DND-41 (cell line): Measurements from ENCODE around the gene TMA7.

Experiments used
- ATAC-seq: fragments of 200-7000 bp; cut with Tn5 transposase; 3 replicates; pipeline ENCODE4 v1.9.1; 2021; ENCODE audit warnings: low read depth; ENCODE audit not compliant: insufficient read depth
- DNase-seq: peaks from one replicate; pipeline ENCODE4 v3.0.0-alpha.2; 2020
- H2AFZ ChIP-seq: 2 replicates; pipeline ENCODE4 v1.6.0; 2012; ENCODE audit warnings: low read depth, low read length
- H3K27ac ChIP-seq: 2 replicates; pipeline ENCODE4 v1.5.1; 2012; ENCODE audit warnings: low read length, inconsistent platforms
- H3K27me3 ChIP-seq: fragments of 200-600 bp; sonication (generic); 2 replicates; pipeline ENCODE4 v1.6.0; 2012; ENCODE audit warnings: low read length, mild to moderate bottlenecking, inconsistent platforms; ENCODE audit not compliant: insufficient read depth, poor library complexity
- H3K36me3 ChIP-seq: 2 replicates; pipeline ENCODE4 v1.5.1; 2012; ENCODE audit warnings: low read length, inconsistent platforms; ENCODE audit not compliant: insufficient read depth
- H3K4me1 ChIP-seq: 2 replicates; pipeline ENCODE4 v1.5.1; 2012; ENCODE audit warnings: mild to moderate bottlenecking, low read length; ENCODE audit not compliant: insufficient read depth
- H3K4me2 ChIP-seq: 2 replicates; pipeline ENCODE4 v1.6.0; 2012; ENCODE audit warnings: mild to moderate bottlenecking, moderate library complexity, low read length, inconsistent platforms; ENCODE audit not compliant: insufficient read depth
- H3K4me3 ChIP-seq, 2 experiments: fragments of 200-600 bp in 1 of 2; shearing (Covaris generic) in 1 of 2; 2 replicates each; pipeline ENCODE4 v1.5.1; 2012 to 2016; ENCODE audit warnings: inconsistent platforms in 2 of 2, low read length in 2 of 2, mild to moderate bottlenecking in 2 of 2, low read depth in 1 of 2, moderate library complexity in 1 of 2
- H3K79me2 ChIP-seq: 2 replicates; pipeline ENCODE4 v1.6.0; 2012; ENCODE audit warnings: low read length, inconsistent platforms; ENCODE audit not compliant: insufficient read depth
- H3K9ac ChIP-seq: 2 replicates; pipeline ENCODE4 v1.6.0; 2012; ENCODE audit warnings: low read depth, mild to moderate bottlenecking, inconsistent platforms, low read length, moderate library complexity
- H3K9me3 ChIP-seq: 2 replicates; pipeline ENCODE4 v1.5.1; 2012; ENCODE audit warnings: low read length, moderate library complexity, mild to moderate bottlenecking, inconsistent platforms; ENCODE audit not compliant: insufficient read depth, severe bottlenecking
- H4K20me1 ChIP-seq: 2 replicates; pipeline ENCODE4 v1.6.0; 2012; ENCODE audit warnings: low read length; ENCODE audit not compliant: insufficient read depth
- EZH2 ChIP-seq: IDR thresholded peaks from 3 replicates; pipeline ENCODE4 v1.6.1; 2012; ENCODE audit warnings: borderline replicate concordance, low read depth, mild to moderate bottlenecking, moderate library complexity, low read length, inconsistent platforms; ENCODE audit not compliant: severe bottlenecking
- TF ChIP-seq, protein P1 (sequence below): IDR thresholded peaks from 2 replicates; pipeline ENCODE4 v1.5.1; 2012; ENCODE audit warnings: borderline replicate concordance, low read length, moderate library complexity, mild to moderate bottlenecking; ENCODE audit not compliant: poor library complexity, severe bottlenecking; ENCODE audit errors: extremely low read depth

The TMA7 gene

DNA sequence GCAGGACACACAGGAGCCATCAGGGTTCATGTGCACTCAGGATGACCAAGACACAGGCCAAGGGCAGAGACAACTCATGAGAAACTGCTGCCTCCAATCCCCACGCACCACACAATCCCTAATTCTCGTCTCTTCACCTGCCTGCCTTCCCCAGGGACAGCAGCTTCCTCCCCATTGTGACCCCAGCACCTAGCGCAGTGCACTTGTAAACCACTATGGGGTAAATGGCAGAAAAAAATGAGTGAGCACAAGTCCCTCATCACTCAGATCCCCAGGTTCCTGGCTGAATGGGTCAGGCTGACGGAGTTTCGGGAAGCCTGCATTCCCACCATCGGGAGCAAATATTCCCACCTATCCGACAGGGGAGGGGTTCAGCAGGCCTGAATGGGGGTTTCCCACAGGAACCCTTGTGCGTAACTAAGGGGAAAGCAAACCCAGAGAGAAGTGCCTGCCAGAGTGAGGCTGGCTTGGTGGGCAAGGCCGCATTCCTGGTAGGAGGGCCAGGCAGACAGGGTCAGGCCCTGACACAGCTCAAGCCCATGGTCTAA lies 28.9 kb upstream of the TMA7 start:
- Histone ChIP-seq H2AFZ (no peak overlapping the region), H3K4me1 (no peaks in the 10 kb centered on the region), H3K4me2 (no peak overlapping the region), H3K4me3 (no peak overlapping the region), H3K27ac (no peak overlapping the region), H3K36me3 (no peaks in the 10 kb centered on the region), H3K79me2 (no peaks in the 10 kb centered on the region), H3K9ac (no peak overlapping the region), H3K27me3 (no peaks in the 10 kb centered on the region), H3K9me3 (no peaks in the 10 kb centered on the region), H4K20me1 (peaks cover 3% of the 10 kb centered on the region; the same call in 1 of the 2 replicates)
- ATAC-seq (no peak), DNase-seq (no peak)
- no peak for TF ChIP-seq EZH2
- TF ChIP-seq, protein P1, sequence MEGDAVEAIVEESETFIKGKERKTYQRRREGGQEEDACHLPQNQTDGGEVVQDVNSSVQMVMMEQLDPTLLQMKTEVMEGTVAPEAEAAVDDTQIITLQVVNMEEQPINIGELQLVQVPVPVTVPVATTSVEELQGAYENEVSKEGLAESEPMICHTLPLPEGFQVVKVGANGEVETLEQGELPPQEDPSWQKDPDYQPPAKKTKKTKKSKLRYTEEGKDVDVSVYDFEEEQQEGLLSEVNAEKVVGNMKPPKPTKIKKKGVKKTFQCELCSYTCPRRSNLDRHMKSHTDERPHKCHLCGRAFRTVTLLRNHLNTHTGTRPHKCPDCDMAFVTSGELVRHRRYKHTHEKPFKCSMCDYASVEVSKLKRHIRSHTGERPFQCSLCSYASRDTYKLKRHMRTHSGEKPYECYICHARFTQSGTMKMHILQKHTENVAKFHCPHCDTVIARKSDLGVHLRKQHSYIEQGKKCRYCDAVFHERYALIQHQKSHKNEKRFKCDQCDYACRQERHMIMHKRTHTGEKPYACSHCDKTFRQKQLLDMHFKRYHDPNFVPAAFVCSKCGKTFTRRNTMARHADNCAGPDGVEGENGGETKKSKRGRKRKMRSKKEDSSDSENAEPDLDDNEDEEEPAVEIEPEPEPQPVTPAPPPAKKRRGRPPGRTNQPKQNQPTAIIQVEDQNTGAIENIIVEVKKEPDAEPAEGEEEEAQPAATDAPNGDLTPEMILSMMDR, result no peak

DNA sequence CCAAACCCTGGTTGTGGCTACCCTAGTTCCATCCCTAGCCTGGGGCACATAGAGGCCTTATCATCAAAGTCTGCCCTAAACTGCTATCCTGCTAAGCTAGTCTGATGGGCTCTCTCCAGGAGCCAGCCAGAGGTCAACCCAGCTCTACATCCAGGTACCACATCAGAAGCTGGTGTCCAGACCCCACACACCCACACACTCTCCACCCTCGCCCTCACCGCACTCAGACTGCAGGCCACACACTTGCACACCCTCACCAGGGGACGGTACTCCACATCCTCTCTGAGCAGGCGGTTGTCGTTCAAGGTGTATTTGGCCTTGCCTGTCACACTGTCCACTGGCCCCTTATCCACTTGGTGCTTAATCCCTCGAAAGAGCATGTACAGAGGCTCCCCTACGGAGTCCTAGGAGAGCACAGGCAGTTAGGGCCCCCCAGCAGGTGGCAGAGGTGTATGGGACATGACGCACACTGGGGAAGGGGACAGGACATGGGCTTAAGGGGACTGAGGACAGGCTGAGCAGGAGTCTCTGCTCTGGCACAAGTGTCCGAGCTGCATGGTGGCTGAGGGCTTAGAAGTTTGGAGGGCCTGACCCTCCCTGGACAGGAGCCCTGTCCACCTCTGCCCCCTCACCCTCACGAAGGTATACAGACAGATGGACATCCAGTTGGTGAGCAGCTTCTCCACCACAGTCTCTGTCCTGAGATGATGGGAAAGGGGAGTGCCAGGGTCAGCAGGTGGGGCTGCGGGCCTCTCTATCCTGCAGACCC lies 28.3 kb upstream of the TMA7 start:
- DNase-seq (no peak), ATAC-seq (no peak)
- Histone ChIP-seq H3K4me1 (no peaks in the 10 kb centered on the region), H3K27ac (no peak overlapping the region), H3K9me3 (no peaks in the 10 kb centered on the region), H3K4me3 (no peak overlapping the region), H3K79me2 (no peaks in the 10 kb centered on the region), H3K27me3 (no peaks in the 10 kb centered on the region), H3K36me3 (no peaks in the 10 kb centered on the region), H3K4me2 (no peak overlapping the region), H2AFZ (no peak overlapping the region), H4K20me1 (peaks cover 3% of the 10 kb centered on the region; the same call in 1 of the 2 replicates), H3K9ac (no peak overlapping the region)
- TF ChIP-seq, protein P1, result no peak
- no peak for TF ChIP-seq EZH2

DNA sequence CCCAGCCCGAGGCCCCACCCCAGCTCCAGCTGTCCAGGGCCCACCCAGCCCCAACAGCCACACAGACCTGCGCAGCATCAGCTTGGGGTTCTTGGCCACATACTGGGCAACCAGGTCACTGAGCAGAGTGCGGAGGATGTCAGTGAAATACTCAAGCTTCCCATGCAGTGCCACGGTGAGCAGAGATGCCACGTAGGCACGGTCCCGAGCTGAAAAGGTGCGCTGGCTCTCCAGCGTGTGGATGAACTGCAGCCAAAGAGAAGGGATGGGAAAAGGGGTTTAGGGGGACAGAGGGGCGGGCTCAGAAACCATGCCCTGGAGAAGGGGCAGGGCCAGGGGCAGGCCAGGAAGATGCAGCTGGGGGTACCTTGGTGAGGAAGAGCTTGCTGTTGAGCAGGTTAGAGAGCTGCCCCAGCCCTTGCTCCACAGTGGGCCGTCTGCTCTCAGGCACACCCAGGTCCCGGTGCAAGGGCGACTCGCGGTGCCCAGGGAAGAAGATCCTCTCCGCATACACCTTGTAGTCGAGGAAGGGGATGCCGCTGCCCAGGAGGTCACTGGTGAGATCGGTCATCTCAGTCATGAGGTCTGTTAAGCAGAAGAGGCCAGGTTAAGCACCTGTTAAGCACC lies 27.6 kb upstream of the TMA7 start:
- Histone ChIP-seq H3K27ac (no peak overlapping the region), H3K9ac (no peak overlapping the region), H3K4me2 (no peak overlapping the region), H4K20me1 (peaks cover 3% of the 10 kb centered on the region; the same call in 1 of the 2 replicates), H2AFZ (no peak overlapping the region), H3K4me3 (no peak overlapping the region), H3K27me3 (no peaks in the 10 kb centered on the region), H3K4me1 (no peaks in the 10 kb centered on the region), H3K36me3 (no peaks in the 10 kb centered on the region), H3K79me2 (no peaks in the 10 kb centered on the region), H3K9me3 (no peaks in the 10 kb centered on the region)
- DNase-seq (no peak), ATAC-seq (no peak)
- TF ChIP-seq, protein P1, result no peak
- TF ChIP-seq EZH2, result no peak
